Measurements from ENCODE around the gene CDH13. TPM values are rescaled to one million over a fixed set of nuclear protein-coding genes. Genes with fewer than 3 reads are reported as not detected.

The CDH13 gene
- total and polyA plus RNA-seq, 2 donors (not counting 3 experiments of a cell fraction or from before 2014, with no cell fraction given): 96.6 to 124 TPM

- intact Hi-C loops (cut with micrococcal nuclease) (no loop called here), dilution Hi-C loops (cut with MboI; ENCODE audit: extremely low pct_ligation_motif_present, low sequenced_read_pairs) (no loop called here)
- Histone ChIP-seq H3K27ac (ENCODE audit: insufficient read depth, low read depth, low read length) (no peak overlapping the region), H3K4me1 (ENCODE audit: control insufficient read depth, extremely low read depth, insufficient read depth, low read length) (no peaks in the 10 kb centered on the region), H4K20me1 (replicated peaks; ENCODE audit: control insufficient read depth, extremely low read depth, insufficient read depth, low read length) (no peaks in the 10 kb centered on the region), H3K36me3 (ENCODE audit: control insufficient read depth in 2 of 2, extremely low read depth in 1 of 2, insufficient read depth in 2 of 2, low read length in 2 of 2) (no peaks in the 10 kb centered on the region), H3K79me2 (ENCODE audit: control insufficient read depth, insufficient read depth, low read length) (no peaks in the 10 kb centered on the region), H3K4me2 (ENCODE audit: insufficient read depth, low read length) (no peak overlapping the region), H3K4me3 (replicated peaks in 1 of 3; ENCODE audit: insufficient read depth in 1 of 3, low read depth in 1 of 3, low read length in 3 of 3) (no peak overlapping the region), H3K9me1 (replicated peaks; ENCODE audit: control insufficient read depth, extremely low read depth, insufficient read depth, low read length) (no peaks in the 10 kb centered on the region), H3K9ac (replicated peaks; ENCODE audit: extremely low read depth, insufficient read depth, low read length) (no peak overlapping the region), H3K27me3 (ENCODE audit: control insufficient read depth in 2 of 2, insufficient read depth in 2 of 2, low read length in 2 of 2) (no peaks in the 10 kb centered on the region), H3K9me3 (replicated peaks; ENCODE audit: control insufficient read depth, insufficient read depth, low read length) (no peaks in the 10 kb centered on the region), H2AFZ (ENCODE audit: low read depth, low read length) (no peak overlapping the region)
- DNase-seq (ENCODE audit: low read depth, low spot score): no peak
- POLR2A ChIA-PET: no interaction called here
- CTCF ChIA-PET: no interaction called here
- TF ChIP-seq FOS (IDR thresholded peaks at IDR 0.05; ENCODE audit: borderline replicate concordance, insufficient read depth, low read length) (no peak), CTCF (IDR thresholded peaks at IDR 0.05; ENCODE audit: extremely low read depth in 1 of 2, insufficient read depth in 1 of 2, low read depth in 1 of 2, low read length in 2 of 2) (no peak), GATA2 (IDR thresholded peaks at IDR 0.05; ENCODE audit: insufficient read depth, insufficient read length, low read depth, low read length) (no peak), MYC (IDR thresholded peaks at IDR 0.05; ENCODE audit: low read depth, low read length) (no peak), EZH2 (IDR thresholded peaks at IDR 0.05; ENCODE audit: borderline replicate concordance, low read depth, low read length, severe bottlenecking) (no peak), MAX (IDR thresholded peaks at IDR 0.05; ENCODE audit: insufficient read depth, insufficient read length) (no peak)
- no TSS peak for BruUV-seq (replicated peaks)
- no peak for FAIRE-seq
Measured at GRCh38 chr16:83744441-83744981, 1117.7 kb downstream of the CDH13 start.

Data from endothelial cell of umbilical vein (primary cell).